B cell (primary cell): ENCODE results near the gene TSC22D4. TPM values are rescaled to one million over a fixed set of nuclear protein-coding genes. Genes with fewer than 3 reads are reported as not detected.

ENCODE experiments used
- ATAC-seq: fragments of 200-7000 bp; cut with Tn5 transposase; one replicate; pipeline ENCODE4 v1.10.0; 2021; ENCODE audit warnings: low read depth, mild to moderate bottlenecking, moderate number of reproducible peaks, moderate library complexity
- CTCF ChIA-PET: fragments of 350-600 bp; sonication (Branson Sonifier 250); formaldehyde crosslinking; loops from one replicate; lab custom pipeline; 2021; ENCODE audit warnings: antibody characterized with exemption, inconsistent platforms; lab: Charles Lee
- POLR2A ChIA-PET: fragments of 350-600 bp; sonication (Branson Sonifier 250); formaldehyde crosslinking; loops from one replicate; lab custom pipeline; 2021; ENCODE audit warnings: antibody characterized with exemption; lab: Charles Lee
- DNase-seq: peaks from one replicate; pipeline ENCODE4 v3.0.0; 2013
- H2AFZ ChIP-seq: 2 replicates; pipeline ENCODE4 v1.6.1; 2012; ENCODE audit warnings: mild to moderate bottlenecking, low read depth, low read length; ENCODE audit not compliant: insufficient read depth, poor library complexity, severe bottlenecking
- H3K27ac ChIP-seq, 2 donors: 1 replicate in 1 of 2; 2 replicates in 1 of 2; pipeline ENCODE4 v1.5.1; 2012 to 2013; ENCODE audit warnings: low read length in 2 of 2, mild to moderate bottlenecking in 2 of 2, moderate library complexity in 1 of 2
- H3K27me3 ChIP-seq, 4 experiments: fragments of 200-600 bp in 1 of 4; sonication (generic) in 1 of 4; replicated peaks in 1 of 4; 1 replicate in 2 of 4; 2 replicates in 2 of 4; pipeline versions ENCODE4 v1.6.1 to v1.7.0; 2013 to 2016; ENCODE audit warnings: low read length in 3 of 4, mild to moderate bottlenecking in 2 of 4, mixed read lengths in 1 of 4, moderate library complexity in 1 of 4; ENCODE audit not compliant: insufficient read depth in 4 of 4, control insufficient read depth in 3 of 4; ENCODE audit errors: control extremely low read depth in 1 of 4
- H3K36me3 ChIP-seq, 2 experiments: replicated peaks in 1 of 2; 1 replicate in 1 of 2; 2 replicates in 1 of 2; pipeline versions ENCODE4 v1.6.1 to v1.7.1; 2013; ENCODE audit warnings: low read length in 1 of 2; ENCODE audit not compliant: insufficient read depth in 2 of 2, control insufficient read depth in 1 of 2; ENCODE audit errors: control extremely low read depth in 1 of 2, extremely low read depth in 1 of 2
- H3K4me1 ChIP-seq, 2 donors: fragments of 200-600 bp in 1 of 2; sonication (generic) in 1 of 2; 1 replicate in 1 of 2; 2 replicates in 1 of 2; pipeline versions ENCODE4 v1.5.1 to v1.6.1; 2013 to 2017; ENCODE audit warnings: low read length in 2 of 2; ENCODE audit not compliant: control insufficient read depth in 2 of 2, insufficient read depth in 2 of 2
- H3K4me2 ChIP-seq: replicated peaks from 2 replicates; pipeline ENCODE3; 2012; ENCODE audit warnings: mild to moderate bottlenecking, low read depth, low read length; ENCODE audit not compliant: poor library complexity, severe bottlenecking
- H3K4me3 ChIP-seq, 5 experiments: fragments of 200-600 bp in 1 of 5; sonication (generic) in 1 of 5; 1 replicate in 3 of 5; 2 replicates in 2 of 5; pipeline versions ENCODE4 v1.5.1 to v1.7.0; 2011 to 2016; ENCODE audit warnings: low read length in 4 of 5, mild to moderate bottlenecking in 4 of 5, low read depth in 2 of 5, control low read depth in 1 of 5, moderate library complexity in 1 of 5; ENCODE audit not compliant: insufficient read depth in 1 of 5; ENCODE audit errors: control extremely low read depth in 1 of 5, extremely low read depth in 1 of 5
- H3K79me2 ChIP-seq: fragments of 200-600 bp; sonication (generic); one replicate; pipeline ENCODE4 v1.6.0; 2016; ENCODE audit warnings: low read length; ENCODE audit not compliant: control insufficient read depth, insufficient read depth
- H3K9ac ChIP-seq: fragments of 200-600 bp; sonication (generic); 2 replicates; pipeline ENCODE4 v1.6.1; 2017; ENCODE audit warnings: mild to moderate bottlenecking, low read length, moderate library complexity
- H3K9me3 ChIP-seq, 3 donors: one replicate each; pipeline versions ENCODE4 v1.6.1 to v1.7.1; 2013; ENCODE audit warnings: low read length in 2 of 3; ENCODE audit not compliant: control insufficient read depth in 2 of 3, insufficient read depth in 1 of 3; ENCODE audit errors: control extremely low read depth in 1 of 3
- H4K20me1 ChIP-seq: 2 replicates; pipeline ENCODE4 v1.6.0; 2012; ENCODE audit warnings: mild to moderate bottlenecking, low read length; ENCODE audit not compliant: insufficient read depth, control insufficient read depth, poor library complexity, severe bottlenecking
- H3K27ac Mint-ChIP-seq: one replicate; pipeline ENCODE4 v1.8.0; 2021; ENCODE audit warnings: mixed read lengths
- H3K27me3 Mint-ChIP-seq: one replicate; pipeline ENCODE4 v1.8.0; 2021; ENCODE audit warnings: mixed read lengths
- H3K4me1 Mint-ChIP-seq: one replicate; pipeline ENCODE4 v1.8.0; 2021; ENCODE audit warnings: mixed read lengths
- H3K4me3 Mint-ChIP-seq: one replicate; pipeline ENCODE4 v1.8.0; 2021; ENCODE audit warnings: mixed read lengths
- H3K9me3 Mint-ChIP-seq: one replicate; pipeline ENCODE4 v1.8.0; 2022; ENCODE audit warnings: mixed read lengths; ENCODE audit not compliant: insufficient read depth
- CTCF ChIP-seq: fragments of 200-600 bp; IDR thresholded peaks from one replicate; pipeline ENCODE4 v1.8.0; 2022; ENCODE audit warnings: antibody characterized with exemption, mild to moderate bottlenecking
- EZH2 ChIP-seq: IDR thresholded peaks from 2 replicates; pipeline ENCODE4 v1.6.1; 2012; ENCODE audit warnings: borderline replicate concordance, low read depth, mild to moderate bottlenecking, moderate library complexity, low read length; ENCODE audit not compliant: insufficient read depth, poor library complexity, severe bottlenecking
- WGBS: methylation state at CpG from one replicate; pipeline ENCODE4 v1.1.5; 2013; ENCODE audit warnings: missing lambda C conversion rate; ENCODE audit not compliant: insufficient coverage; 5-methylcytosine and 5-hydroxymethylcytosine counted together
- intact Hi-C: fragments of 100-400 bp; cut with micrococcal nuclease; formaldehyde crosslinking; loops from one replicate; pipeline ENCODE4 v1.10.0; 2022
- polyA plus RNA-seq: library from polyadenylated mRNA; depleted of rRNA; stranded (reverse); fragments of >200 nt; gene quantifications from 2 replicates; pipeline ENCODE4 v1.2.3, GENCODE V29; 2012
- total RNA-seq, 2 donors: library from RNA; stranded (reverse); fragments of 120-200 nt in 1 of 2; gene quantifications; 1 replicate in 1 of 2; 2 replicates in 1 of 2; pipeline versions ENCODE4 v1.2.3 to v1.2.4, GENCODE V29; 2013 to 2022

Gene TSC22D4
- total and polyA plus RNA-seq, 2 donors (not counting 1 experiment from before 2014, with no cell fraction given): 80.2 to 92.8 TPM

DNA sequence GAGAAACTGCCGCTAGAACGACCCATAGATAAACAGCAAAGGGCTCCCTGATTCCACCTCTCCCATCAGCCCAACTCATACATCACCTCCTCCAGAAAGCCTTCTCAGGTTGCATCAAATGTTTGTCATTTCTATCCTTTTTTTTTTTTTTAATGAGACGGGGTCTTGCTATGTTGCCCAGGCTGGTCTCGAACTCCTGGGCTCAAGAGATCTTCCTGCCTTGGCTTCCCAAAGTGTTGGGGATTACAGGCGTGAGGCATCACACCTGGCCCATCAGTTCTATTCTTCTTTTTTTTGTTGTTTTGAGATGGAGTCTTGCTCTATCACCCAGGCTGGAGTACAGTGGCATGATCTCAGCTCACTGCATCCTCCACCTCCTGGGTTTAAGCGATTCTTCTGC is 22.0 kb downstream of the TSC22D4 start:
- H3K27me3 Mint-ChIP-seq: no peaks in the 10 kb centered on the region
- H3K4me1 Mint-ChIP-seq: peaks cover 3% of the 10 kb centered on the region
- H4K20me1 ChIP-seq: no peaks in the 10 kb centered on the region
- ChIA-PET CTCF (interaction anchor here (2.6 kb wide), 1 partner anchor 12 kb away, joined by 8 read pairs; no protein-coding TSS in a partner anchor), POLR2A (interaction anchor here (0.7 to 0.8 kb wide), 3 partner anchors 10 to 47 kb away, joined by 3 to 8 read pairs (median 7); no protein-coding TSS in a partner anchor)
- H3K27ac ChIP-seq: no peak overlapping the region
- DNase-seq: no peak
- H3K27me3 ChIP-seq: no peaks in the 10 kb centered on the region
- ATAC-seq: no peak
- 100% methylated on average over 1 of the region's 6 CpGs for WGBS
- H3K79me2 ChIP-seq: no peaks in the 10 kb centered on the region
- H3K4me1 ChIP-seq: no peaks in the 10 kb centered on the region
- no peaks in the 10 kb centered on the region for H3K9me3 ChIP-seq
- no peak overlapping the region for H3K9ac ChIP-seq
- no peak overlapping the region for H3K27ac Mint-ChIP-seq
- intact Hi-C loops: no loop called here
- peaks cover 1 to 7% of the 10 kb centered on the region in 2 experiments for H3K36me3 ChIP-seq
- no peak overlapping the region for H2AFZ ChIP-seq
- no peak overlapping the region for H3K4me2 ChIP-seq
- TF ChIP-seq EZH2 (no peak), CTCF (no peak)
- no peak overlapping the region for H3K4me3 Mint-ChIP-seq
- H3K9me3 Mint-ChIP-seq: no peaks in the 10 kb centered on the region
- no peak overlapping the region for H3K4me3 ChIP-seq

DNA sequence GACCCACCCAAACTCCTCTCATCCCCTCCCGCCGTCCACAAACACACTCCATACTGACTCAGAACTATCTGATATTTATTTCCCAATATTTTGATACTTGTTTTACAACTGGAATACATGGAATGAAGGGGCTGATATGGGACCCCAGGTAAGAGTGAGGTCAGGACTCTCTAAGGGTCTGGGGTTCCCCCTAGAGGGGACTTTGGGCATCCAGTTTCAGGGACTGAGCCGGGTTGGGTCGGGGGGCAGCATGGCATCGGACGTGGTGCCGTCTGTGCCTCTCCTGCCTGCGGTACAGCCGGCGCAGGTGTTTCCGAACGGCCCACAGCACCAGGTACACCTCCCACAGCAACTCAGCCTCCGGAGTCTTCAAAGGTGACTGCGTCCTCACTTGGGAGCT is 22.5 kb downstream of the TSC22D4 start:
- CTCF ChIA-PET: interaction anchor here (0.9 to 2.6 kb wide), 3 partner anchors 12 to 107 kb away, joined by 3 to 8 read pairs (median 3); no protein-coding TSS in a partner anchor
- Histone ChIP-seq H3K27ac (no peak overlapping the region), H3K79me2 (no peaks in the 10 kb centered on the region), H3K36me3 (peaks cover 1 to 7% of the 10 kb centered on the region in 2 experiments), H3K4me2 (no peak overlapping the region), H3K27me3 (no peaks in the 10 kb centered on the region), H2AFZ (no peak overlapping the region), H3K4me3 (no peak overlapping the region), H3K9ac (no peak overlapping the region), H4K20me1 (no peaks in the 10 kb centered on the region), H3K9me3 (no peaks in the 10 kb centered on the region), H3K4me1 (no peaks in the 10 kb centered on the region)
- intact Hi-C loops: no loop called here
- Mint-ChIP-seq H3K27ac (no peak overlapping the region), H3K4me1 (peaks cover 3% of the 10 kb centered on the region), H3K27me3 (no peaks in the 10 kb centered on the region), H3K4me3 (no peak overlapping the region), H3K9me3 (no peaks in the 10 kb centered on the region)
- POLR2A ChIA-PET: no interaction called here
- DNase-seq: no peak
- no peak for ATAC-seq
- TF ChIP-seq CTCF (no peak), EZH2 (no peak)
- WGBS: 97% methylated on average over 10 of the region's 14 CpGs
